Measurements from ENCODE around the gene C5orf63.

C5orf63 gene

DNA sequence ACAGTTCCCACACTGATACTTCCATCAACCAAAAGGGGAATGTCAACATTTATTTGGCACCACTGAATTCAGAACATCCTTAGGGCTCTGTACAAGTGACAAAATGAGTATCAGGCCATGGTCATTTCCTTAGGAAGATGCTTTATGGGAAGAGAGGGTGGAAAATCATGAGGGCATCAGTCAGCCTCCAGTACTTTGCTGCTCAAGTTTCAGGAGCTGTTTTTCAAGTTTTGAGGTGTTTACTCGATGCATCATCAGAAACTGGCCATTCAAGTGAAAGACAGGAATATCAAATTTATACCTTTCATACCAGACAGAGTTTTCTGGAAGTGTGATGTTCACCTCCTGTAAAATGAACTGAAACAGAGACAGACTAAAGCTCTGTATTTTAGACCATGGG, 21.7 kb downstream of the C5orf63 start:
- TF ChIP-seq CTCF (IDR thresholded peaks at IDR 0.05; ENCODE audit: low read depth, low read length, missing control alignments), result no peak
- no peak overlapping the region for H3K4me3 ChIP-seq (ENCODE audit: low read depth, low read length)
- DNase-seq (ENCODE audit: low read depth), result no peak

DNA sequence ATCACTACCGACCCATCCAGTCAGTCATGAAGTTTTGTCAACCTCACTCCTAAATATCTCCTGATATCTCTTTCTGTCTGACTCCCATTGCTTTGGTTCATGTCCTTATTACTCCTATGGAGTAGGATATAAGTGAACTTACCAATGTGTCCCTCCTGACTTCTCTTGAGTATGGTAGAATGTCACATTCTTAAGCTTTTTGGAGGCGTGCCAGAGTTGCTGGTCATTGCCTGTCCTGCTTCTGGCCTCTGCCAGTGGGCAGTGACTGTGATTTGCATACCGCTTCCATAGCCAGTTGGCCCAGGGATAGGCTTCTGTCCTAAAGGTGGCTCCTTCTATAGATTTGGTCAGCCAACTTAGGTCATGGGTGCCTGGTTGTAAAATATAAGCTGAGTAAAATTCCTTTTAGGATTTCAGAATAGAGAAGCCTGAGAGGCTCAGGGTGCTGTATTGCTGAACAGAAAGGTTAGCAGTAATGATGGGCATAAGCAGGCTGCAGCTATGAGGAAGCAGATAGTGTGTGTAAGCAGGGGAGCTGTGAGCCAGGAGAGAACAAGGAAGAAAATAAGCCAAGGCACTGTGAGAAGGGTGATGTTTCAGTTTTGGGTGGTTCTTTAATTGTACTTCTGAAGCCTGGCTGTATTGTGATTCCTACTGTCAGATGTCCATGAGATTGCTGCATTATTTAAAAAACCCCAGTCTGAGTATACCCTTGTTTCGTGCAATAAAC, 26.8 kb downstream of the C5orf63 start:
- no peak for DNase-seq (ENCODE audit: low read depth)
- H3K4me3 ChIP-seq (ENCODE audit: low read depth, low read length), result no peak overlapping the region
- no peak for TF ChIP-seq CTCF (IDR thresholded peaks at IDR 0.05; ENCODE audit: low read depth, low read length, missing control alignments)

GRCh38 chr5:127042593-127042992, 30.7 kb downstream of the C5orf63 start:
- no peak for DNase-seq (ENCODE audit: low read depth)
- H3K4me3 ChIP-seq (ENCODE audit: low read depth, low read length), result no peak overlapping the region
- no peak for TF ChIP-seq CTCF (IDR thresholded peaks at IDR 0.05; ENCODE audit: low read depth, low read length, missing control alignments)

GRCh38 chr5:127041571-127041970, 31.7 kb downstream of the C5orf63 start:
- TF ChIP-seq CTCF (IDR thresholded peaks at IDR 0.05; ENCODE audit: low read depth, low read length, missing control alignments), result no peak
- no peak overlapping the region for H3K4me3 ChIP-seq (ENCODE audit: low read depth, low read length)
- DNase-seq (ENCODE audit: low read depth), result no peak

GRCh38 chr5:127040796-127041520, 32.3 kb downstream of the C5orf63 start:
- no peak overlapping the region for H3K4me3 ChIP-seq (ENCODE audit: low read depth, low read length)
- DNase-seq (ENCODE audit: low read depth), result no peak
- TF ChIP-seq CTCF (IDR thresholded peaks at IDR 0.05; ENCODE audit: low read depth, low read length, missing control alignments), result no peak

- no peak overlapping the region for H3K4me3 ChIP-seq (ENCODE audit: low read depth, low read length)
- no peak for DNase-seq (ENCODE audit: low read depth)
- TF ChIP-seq CTCF (IDR thresholded peaks at IDR 0.05; ENCODE audit: low read depth, low read length, missing control alignments), result no peak
These were observed 34.8 kb downstream of the C5orf63 start for GRCh38 chr5:127038550-127038949.
